GM19452 (cell line): Measurements from ENCODE around the gene ZNF579.
"Not testable (repeated sequence)": the region's sequence is repeated elsewhere in the genome, so short reads cannot be mapped to it uniquely, and the experiment has no call there.

ENCODE experiments used
- ATAC-seq: cut with Tn5 transposase; IDR thresholded peaks from one replicate; pipeline ENCODE4 v1.9.1; 2021; ENCODE audit not compliant: unreplicated experiment

ZNF579 gene

DNA sequence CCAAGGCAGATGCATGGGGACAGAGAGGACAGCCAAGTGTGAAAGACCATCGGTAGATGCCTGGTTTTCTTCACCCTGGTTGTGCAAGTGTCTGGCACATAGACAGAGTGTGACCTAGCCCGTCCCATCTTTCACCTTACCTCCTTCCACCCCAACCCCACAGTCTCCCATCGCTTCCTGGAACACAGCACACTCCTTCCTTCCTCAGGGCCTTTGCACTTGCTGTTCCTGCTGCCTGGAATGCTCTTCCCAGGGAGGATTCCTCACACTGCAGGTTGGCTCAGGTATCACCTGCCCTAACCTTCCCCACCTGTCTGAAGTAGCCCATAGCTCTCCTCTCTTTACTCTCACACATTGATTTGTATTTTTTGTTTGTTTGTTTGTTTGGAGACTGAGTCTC lies 15.7 kb upstream of the ZNF579 start:
- ATAC-seq: no peak

DNA sequence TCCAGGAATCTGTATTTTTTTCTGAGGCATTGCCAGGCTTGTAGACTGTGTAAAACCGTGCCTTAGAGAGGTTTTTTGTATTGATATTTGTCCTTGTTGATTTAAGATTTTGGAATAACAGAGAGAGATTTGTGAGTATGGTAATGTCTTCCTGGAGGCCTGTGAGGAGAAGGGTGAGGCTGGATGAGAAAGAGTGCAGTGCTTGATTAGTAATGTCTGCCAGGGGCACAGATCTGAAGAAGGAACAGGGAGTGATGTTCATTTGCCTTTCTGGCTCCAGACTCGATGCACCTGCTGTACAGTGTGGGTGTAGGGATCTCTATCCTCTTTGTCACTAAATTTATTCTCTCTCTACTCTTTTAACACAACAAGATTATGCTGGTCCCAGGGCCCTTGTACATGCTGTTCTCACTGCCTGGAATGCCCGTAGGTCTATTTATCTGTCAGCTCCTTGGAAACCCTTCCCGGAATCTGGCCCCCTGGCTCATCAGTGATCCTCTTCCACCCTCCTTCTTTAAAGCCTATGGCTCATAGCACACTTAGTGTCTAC lies 14.4 kb upstream of the ZNF579 start:
- no peak for ATAC-seq

DNA sequence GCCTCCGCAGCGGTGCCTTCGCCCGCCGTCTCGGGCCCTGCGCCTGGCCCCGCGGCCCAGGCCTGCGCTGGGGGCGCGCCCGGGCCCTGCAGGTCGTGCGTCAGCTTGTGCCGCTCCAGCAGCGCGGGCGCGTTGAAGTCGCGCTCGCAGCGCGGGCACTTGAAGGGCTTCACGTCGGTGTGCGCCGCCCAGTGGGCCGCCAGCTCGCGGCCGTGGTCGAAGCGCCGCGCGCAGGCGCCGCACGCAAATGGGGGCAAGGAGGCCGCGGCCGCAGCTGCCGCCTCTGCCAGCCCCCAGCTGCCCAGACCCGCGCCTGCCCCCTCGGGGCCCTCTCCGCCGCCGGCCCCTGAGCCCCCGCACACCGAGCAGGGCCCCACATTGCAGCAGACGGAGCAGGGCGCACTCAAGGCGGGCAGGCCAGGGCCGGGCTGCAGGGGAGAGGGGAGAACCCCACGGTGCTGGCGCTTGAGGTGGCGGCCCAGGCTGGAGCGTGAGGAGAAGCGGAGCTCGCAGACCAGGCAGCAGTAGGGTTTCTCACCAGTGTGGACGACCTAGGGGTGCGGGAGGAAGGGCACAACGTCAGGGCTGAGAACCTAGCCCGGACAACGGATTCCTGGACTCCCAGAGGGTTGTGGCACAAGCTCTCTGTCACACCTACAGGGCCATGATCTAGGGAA lies 12.6 kb upstream of the ZNF579 start:
- no peak for ATAC-seq

DNA sequence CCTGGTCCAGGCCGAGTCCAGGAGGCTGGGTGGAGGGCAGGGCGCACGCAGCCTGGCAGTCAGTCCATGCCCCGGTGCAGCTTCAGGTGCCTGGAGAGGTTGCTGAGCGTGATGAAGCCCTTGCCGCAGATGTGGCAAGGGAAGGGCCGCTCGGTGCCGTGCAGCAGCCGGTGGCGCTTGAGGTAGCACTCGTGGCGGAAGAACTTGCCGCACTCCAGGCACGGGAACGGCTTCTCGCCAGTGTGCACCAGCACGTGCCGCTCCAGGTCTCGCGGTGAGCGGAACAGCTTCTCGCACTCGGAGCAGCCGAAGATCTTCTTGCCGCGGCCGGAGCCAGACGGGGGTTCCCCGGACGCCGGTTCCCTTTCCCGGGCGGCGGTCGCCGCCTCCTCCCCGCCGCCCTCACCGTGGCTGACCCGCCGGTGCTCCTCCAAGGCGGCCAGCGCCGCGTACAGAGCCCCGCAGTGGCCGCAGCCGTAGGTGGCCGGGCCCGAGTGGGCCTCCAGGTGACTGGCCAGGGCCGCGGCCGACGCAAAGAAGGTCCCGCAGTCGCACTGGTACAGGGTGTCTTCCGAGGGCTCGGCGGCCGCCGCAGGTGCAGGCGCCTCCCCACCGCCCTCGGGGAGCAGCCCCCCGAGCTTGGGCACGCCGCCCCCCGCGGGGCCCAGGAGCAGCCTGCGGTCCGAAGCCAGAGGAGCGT lies 11.9 kb upstream of the ZNF579 start:
- ATAC-seq: no peak

DNA sequence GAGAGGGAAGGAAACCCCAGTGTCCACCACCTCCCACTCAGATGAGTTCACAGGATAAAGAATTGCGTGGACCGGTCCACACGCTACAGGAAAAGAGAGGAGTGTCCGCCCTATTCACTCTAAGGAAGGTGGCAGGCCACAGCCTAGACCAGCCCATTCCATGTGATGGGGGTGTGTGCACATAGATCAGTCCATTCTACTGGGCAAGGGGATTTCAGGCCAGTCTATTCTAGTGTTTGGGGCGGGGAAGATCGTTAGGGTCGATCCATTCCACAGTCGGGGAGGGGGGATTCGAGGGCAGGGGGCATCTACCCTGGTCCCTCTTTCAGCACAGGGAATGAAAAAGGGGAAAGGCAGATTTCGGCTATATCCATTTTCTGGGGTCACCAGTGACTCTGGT lies 10.9 kb upstream of the ZNF579 start:
- no peak for ATAC-seq

DNA sequence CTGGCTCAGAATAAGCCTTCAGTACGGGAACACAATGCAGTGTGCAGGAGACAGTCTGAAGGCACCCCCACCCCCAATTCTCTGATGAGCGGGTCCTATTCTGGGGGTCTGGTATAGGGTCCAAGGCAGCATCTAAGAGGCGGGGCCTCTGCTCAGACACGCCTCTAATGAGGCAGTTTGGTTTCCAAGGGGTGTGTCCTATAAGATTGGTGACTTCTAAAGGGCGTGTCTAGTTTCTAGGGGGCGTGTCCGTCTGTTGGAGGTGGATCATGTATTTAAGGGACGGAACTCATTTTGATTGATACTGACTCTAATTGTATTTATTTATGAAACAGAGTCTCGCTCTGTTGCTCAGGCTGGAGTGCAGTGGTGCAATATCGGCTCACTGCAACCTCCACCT lies 10.0 kb upstream of the ZNF579 start:
- no peak for ATAC-seq

DNA sequence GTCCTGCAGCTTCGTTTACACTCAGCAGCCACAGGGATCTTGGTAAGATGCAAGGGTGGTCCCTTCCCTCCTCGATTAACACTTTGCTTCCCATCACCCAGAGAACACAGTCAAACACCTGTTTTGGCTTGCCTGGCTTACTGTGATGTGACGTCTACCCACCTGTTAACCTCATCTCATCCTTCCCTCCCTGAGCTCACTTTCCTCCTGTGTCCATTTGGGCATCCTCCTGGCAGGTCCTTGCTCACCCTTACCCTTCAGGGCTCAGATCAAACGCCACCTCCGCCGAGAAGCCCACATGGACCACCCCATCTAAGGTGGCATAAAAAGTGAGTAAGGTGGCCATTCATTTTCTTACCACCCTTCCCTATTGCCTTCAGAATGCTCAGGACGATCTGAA lies 9.5 kb upstream of the ZNF579 start:
- ATAC-seq: no peak

DNA sequence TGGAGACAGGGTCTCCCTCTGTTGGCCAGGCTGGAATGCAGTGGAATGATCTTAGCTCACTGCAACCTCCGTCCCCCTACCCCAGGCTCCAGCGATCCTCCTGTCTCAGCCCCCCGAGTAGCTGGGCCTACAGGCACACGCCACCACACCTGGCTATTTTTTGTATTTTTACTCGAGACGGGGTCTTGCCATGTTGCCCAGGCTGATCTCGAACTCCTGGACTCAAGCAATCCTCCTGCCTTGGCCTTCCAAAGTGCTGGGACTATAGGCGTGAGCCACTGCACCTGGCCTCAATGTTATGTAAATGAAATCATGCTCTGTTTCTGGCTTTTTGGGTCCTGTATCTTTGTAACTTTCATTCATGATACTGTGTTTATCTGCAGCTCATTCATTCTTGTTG lies 8.1 kb upstream of the ZNF579 start:
- ATAC-seq: no peak

DNA sequence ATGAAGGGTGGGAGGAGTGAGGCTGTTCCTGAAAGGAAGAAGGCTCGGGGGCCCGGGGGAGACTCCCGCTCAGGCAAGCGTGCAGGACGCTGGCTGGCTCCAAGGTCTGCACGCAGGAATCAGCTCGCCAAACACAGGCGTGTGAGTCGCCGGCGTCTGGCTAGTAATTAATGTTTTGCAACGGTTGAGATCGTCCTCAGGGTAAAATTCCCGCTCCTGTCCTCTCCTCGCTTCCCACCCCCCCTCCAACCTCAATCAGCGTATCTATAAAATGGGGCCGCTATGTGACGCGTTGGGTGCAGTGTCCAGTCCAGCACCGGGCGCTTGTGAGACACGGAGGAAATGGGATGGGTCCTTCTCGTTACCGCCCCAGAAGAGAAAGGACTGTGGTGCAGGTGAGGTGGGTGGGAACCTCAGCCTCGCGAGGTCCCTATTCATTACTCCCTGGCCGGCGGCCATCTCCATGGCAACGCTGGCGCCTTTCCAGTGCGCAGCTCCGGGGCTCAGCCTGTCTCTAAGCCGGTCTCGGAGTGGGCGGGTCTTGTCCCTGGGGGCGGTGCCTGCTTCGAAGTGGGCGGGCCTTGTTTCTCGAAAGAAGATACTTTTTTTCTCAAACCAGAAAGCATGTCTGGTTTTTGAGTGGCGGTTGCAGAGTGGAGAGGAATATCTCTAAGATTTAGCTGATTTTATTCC lies 6.5 kb upstream of the ZNF579 start:
- peak; percentile 95 for ATAC-seq

DNA sequence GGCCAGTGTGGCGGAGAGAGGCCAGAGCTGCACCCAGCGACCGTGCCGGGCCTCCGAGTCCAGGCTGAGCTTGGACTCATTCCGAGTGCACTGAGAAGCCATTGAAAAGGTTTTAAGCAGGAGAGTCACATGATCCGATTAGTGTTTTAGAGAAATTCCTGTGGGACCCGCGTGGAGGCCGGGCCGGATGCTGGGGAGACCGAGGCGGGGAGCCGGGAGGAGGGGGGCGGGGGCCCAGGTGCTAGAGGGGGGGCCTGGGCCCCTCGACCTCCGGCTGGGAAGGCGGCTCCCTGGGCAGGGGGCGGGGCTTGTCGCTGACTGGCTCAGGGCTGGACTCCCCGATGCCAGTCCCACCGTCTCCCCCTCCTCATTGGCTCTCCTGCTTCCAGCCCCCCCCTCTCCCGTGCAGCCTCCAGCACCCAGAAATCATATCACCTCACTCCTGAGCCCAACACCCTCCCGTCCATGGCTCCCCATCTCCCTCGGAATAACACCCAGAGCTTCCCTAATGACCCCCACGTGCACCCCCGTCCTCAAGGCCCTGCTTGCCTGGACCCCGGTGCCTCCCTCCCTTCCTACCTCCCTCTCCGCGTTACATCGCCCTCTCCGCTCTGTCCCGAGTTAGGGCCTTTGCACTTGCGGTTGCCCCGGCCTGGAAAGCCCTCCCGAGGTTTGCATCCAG lies 5.2 kb upstream of the ZNF579 start:
- ATAC-seq: no peak

DNA sequence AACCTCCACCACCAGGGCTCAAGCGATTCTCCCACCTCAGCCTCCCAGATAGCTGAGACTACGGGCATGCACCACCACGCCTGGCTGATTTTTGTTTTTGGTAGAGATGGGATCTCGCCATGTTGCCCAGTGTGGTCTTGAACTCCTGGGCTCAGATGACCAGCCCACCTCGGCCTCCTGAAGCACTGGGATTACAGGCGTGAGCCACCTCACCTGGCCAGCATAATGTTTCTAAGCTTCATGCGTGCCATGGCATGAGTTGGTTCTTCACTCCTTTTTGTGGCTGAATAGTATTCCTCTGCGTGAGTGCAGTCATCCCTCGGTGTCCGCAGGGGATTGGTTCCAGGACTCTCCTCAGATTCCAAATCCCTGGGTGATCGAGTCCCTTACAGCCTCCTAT lies 4.2 kb upstream of the ZNF579 start:
- no peak for ATAC-seq

DNA sequence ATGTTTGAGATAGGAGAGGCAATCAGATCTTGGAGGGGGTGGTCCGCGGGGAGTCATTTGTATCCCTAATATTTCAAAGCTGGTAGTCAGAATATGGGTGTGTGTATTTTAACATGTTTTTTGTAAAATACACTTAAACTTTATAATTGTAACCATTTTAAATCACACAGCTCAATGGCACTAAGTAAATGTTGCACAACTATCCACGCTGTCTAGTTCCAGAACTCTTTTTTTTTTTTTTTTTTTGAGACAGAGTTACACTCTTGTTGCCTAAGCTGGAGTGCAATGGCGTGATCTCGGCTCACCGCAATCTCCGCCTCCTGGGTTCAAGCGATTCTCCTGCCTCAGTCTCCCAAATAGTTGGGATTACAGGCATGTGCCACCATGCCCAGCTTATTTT lies 3.2 kb upstream of the ZNF579 start:
- not testable (repeated sequence) for ATAC-seq

DNA sequence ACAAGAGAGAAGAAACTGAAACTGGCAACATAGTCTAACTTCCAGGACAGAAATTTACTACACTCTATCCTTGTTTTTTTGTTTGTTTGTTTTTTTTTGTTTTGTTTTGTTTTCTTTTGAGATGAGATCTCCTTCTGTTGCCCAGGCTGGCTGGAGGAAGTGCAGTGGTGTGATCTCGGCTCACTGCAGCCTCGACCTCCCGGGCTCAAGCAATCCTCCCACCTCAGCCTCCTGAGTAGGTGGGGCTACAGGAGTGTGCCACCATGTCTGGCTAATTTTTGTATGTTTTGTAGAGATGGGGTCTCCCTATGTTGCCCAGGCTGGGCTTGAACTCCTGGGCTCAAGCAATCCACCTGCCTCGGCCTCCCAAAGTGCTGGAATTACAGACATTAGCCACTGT lies 1.6 kb upstream of the ZNF579 start:
- not testable (repeated sequence) for ATAC-seq

DNA sequence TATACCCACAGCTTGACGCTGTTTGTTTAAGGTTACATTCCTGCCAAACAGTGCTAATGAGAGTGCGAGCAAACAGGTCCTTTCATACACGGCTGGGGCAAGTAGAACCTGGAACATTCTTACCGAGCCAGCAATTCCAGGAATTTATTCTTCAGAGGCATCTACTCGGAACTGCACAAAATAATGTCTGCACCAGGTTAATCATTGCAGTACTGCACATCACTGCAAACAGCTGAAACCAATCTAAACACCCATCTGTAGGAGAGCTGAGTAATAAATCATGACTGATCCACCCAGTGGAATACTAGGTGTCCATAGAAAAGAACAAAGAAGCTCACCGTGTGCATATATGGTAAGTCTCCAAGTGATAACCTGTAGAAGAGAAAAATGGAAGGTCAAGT lies 1.2 kb upstream of the ZNF579 start:
- no peak for ATAC-seq

DNA sequence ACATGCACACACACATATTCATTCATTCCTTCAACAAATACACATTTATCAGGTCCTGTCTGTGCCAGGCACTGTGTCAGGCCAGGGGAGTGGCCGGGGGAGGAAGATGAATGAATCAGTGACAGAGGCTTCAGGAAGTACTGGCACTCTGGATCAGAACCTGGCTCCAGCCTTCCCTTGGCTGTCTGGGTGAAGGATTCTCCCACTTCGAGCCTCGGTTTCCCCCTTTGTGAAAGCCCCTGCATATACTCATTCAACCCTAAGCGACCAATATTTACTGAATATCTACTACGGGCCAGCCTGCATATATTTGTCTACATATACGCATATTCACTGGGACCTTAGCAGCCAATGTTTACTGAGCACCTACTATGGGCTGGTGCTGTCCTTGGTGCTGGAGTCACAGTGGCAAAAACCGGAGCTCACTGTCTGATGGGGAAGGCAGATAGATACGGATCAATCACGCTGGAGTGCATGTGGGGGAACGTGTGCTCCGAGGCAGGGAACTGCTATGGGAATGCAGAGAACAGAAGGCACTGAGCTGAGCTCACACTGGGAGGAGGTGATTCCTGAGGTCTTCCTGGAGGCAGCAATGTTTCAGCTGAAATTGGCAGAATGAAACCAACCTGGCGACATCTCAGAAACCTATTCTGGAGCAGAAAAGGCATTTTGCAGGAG lies 636 bp upstream of the ZNF579 start:
- ATAC-seq: no peak

DNA sequence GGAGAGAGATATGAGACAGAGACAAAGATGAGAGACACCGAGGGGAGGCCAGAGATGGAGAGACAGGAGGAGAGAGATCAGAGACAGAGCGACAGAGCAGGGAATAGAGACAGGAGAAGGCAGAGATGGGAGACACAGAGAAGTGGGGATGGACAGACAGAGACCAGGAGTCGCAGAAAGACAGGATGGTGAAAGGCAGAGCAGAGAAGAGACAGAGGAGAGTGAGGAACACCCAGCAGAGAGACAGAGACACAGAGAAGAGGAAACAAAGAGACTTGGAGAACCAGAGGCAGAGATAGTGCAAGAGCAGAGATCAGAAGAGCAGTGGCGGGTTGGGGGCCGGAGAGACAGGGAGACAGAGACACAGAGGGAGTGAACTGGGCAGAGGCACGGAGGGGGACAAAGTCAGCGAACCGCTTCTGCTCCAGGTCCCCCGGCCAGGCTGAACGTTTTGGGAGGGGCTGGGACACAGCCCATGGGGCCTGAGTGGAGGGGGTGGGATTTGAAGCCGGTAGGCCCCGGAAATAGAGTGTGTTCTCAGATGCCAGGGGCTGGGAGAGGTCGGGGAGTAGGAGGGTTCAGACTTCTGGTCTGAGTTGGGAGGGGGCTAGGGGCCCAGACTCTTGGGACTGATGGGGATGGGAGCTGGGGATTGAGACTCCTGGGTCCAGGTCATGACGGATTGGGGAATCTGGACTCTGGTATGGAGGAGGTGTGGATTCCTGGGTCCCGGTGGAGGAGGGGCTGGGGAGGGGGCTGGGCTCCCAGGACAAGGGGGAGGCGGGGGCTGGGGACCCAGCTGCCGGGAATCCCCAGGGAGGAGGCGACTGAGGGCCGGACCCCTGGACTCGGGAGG lies 654 bp downstream of the ZNF579 start:
- ATAC-seq: no peak

DNA sequence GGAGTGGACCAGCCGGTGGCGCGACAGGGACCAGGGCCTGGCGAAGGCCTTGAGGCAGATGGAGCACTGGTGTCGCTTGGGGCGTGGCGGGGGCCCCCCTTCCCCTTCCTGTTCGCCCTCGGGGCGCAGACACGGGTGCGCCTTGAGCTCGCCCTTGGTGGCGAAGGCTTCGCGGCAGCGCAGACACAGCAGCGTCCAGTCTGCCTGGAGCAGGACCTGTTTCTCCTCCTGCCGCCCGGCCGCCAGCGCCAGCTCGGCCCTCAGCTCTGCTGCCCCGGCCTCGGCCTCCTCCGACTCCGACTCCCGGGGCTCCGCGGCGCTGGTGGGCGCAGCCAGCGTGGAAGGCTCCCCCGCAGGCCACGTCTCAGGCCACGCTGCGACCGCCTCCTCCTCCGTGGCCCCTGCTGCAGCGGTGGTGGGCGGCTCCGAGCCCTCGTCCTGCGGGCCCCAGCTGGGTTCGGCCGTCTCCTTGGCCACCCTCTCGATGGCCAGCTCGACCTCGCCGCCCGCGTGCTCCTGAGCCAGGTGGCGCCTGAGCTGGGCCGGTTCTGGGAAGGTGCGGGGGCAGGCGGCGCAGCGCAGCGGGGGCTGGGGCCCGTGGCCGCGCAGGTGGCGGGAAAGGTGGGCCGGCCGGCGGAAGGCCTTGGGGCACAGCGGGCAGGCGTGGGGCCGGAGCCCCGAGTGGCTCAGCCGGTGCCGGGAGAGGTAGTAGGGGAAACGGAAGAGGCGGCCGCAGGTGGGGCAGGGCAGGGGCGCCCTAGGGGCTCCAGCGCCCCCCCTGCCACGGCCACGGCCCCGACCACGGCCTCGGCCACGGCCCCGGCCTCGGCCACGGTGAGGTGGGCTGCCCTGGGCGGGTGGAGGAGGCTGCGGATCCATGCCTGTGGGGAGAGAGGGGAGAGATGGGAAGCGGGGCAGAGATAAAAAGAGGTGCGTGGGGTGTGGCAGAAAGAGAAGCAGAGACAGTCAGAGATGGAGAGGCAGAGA lies 1.6 kb downstream of the ZNF579 start:
- ATAC-seq: no peak

DNA sequence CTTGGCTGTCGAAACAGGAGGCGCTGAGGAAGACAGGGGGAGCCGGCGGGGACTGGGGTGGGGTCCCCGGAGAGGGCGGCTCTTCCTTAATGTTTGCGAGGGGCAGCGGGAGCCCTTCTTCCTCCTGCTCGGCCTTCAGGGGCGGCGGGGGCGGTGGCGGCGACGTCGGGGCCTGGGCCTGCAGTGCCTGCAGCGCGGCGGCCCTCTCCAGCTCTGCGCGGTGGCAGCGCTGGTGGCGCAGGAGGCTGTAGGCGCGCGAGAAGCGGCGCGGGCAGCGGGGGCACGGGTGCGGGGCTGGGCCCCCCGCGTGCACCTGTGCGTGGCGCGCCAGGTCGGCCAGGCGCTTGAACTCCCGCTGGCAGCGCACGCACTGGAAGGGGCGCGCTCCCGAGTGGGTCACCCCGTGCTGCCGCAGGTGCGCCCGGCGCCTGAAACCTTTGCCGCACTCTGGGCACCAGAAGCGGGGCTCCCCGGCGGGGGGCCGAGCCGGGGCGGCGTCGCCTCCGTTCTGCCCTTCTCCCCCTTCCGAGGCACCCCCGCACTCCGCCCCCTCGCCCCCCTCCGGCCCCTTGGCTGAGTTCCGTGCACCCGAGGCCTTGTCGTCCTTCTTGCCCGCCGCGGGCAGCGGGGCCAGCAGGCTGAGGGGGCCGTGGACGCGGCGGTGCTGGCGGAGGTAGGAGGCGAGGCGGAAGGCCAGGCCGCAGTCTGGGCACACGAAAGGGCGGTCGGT lies 2.5 kb downstream of the ZNF579 start:
- ATAC-seq: no peak
